ENCODE results near the gene OTOGL. TPM values are rescaled to one million over a fixed set of nuclear protein-coding genes. Genes with fewer than 3 reads are reported as not detected.

OTOGL gene
- total RNA-seq, 4 donors from 2014 or later, result 0.03 to 0.10 (median 0.04) TPM; not detected in 1

DNA sequence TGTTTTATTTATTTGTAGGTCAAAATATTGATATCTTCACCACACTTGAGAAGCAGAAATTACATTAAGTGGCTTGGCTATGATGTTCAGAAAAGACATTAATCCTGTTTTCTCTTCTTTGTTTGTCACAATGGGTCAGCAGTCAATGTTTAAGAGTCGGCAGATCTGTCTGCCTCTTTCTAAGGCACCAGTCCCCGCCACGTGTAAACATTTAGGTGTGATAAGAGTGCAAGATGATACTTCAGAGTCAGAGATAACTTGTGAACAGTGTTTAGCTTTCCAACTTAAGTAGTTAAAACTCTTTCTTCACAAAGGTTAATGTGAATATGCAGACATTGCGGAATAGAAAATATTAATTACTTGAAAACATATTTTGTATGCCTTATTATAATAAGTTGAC is 160.9 kb downstream of the OTOGL start:
- H3K9me3 ChIP-seq, result no peaks in the 10 kb centered on the region
- no peak overlapping the region for H3K4me3 ChIP-seq
- intact Hi-C loops (cut with DNase I; ENCODE audit: low total_unique reads) (no loop called here), in situ Hi-C loops (cut with MboI; ENCODE audit: low sequenced_read_pairs in 4 of 4) (loop anchor here (10.0 to 25.0 kb wide), 3 partner anchors 65 to 705 kb away; no protein-coding TSS in a partner anchor)
- TF ChIP-seq CTCF (IDR thresholded peaks at IDR 0.05 in 4 of 5, conservative IDR thresholded peaks at IDR 0.05 in 1 of 5), result no peak
- TF ChIP-seq POLR2A (IDR thresholded peaks at IDR 0.05), result no peak
- H3K36me3 ChIP-seq, result no peaks in the 10 kb centered on the region
- no peaks in the 10 kb centered on the region for H3K27me3 ChIP-seq
- no peaks in the 10 kb centered on the region for H3K4me1 ChIP-seq
- no peak overlapping the region for H3K27ac ChIP-seq
- ATAC-seq (no peak), DNase-seq (no peak)

DNA sequence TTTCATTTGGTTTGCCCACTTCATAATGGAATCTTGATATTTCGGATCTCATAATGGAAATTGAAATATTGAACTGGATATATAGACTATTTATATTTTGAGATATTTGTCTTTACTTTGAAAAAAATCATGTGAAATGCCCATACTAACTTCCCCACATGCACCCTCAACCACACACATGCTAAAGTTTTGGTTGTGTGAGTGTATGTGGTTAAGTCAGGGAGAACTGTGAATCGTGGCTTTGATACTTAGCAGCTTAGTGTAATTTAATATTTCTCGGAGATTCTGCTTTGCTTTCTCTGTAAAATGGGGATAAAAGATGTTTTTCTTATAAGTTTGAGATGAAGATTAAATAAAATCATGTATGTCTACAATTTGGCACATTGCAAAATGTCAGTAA is 162.1 kb downstream of the OTOGL start:
- H3K4me1 ChIP-seq, result no peaks in the 10 kb centered on the region
- H3K36me3 ChIP-seq, result no peaks in the 10 kb centered on the region
- TF ChIP-seq CTCF (IDR thresholded peaks at IDR 0.05 in 4 of 5, conservative IDR thresholded peaks at IDR 0.05 in 1 of 5) (no peak), POLR2A (IDR thresholded peaks at IDR 0.05) (no peak)
- no peaks in the 10 kb centered on the region for H3K27me3 ChIP-seq
- intact Hi-C loops (cut with DNase I; ENCODE audit: low total_unique reads), result no loop called here
- H3K27ac ChIP-seq, result no peak overlapping the region
- no peak overlapping the region for H3K4me3 ChIP-seq
- H3K9me3 ChIP-seq, result no peaks in the 10 kb centered on the region
- in situ Hi-C loops (cut with MboI; ENCODE audit: low sequenced_read_pairs in 4 of 4), result loop anchor here (10.0 to 25.0 kb wide), 3 partner anchors 67 to 707 kb away; no protein-coding TSS in a partner anchor
- no peak for DNase-seq
- ATAC-seq, result no peak

DNA sequence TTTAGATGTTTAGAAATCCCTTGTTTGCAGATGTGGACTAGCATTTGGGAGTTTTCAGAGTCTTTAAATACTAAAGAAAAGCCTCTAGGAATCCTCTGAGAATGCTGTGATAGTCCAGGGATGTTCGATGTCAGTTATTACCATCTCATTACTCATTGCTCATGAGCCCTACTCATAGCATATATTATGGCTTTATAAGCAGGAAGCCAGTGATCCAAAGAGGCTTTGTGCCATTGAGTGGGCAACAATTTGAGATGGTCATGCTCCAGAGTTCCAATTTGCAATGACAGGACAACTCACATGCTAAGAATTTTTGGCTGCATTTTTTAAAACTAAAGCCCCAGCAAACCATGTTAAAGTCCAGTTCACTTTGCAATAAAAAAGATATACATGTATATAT is 163.0 kb downstream of the OTOGL start:
- Histone ChIP-seq H3K4me1 (no peaks in the 10 kb centered on the region), H3K27me3 (no peaks in the 10 kb centered on the region), H3K9me3 (no peaks in the 10 kb centered on the region), H3K36me3 (no peaks in the 10 kb centered on the region), H3K4me3 (no peak overlapping the region), H3K27ac (no peak overlapping the region)
- in situ Hi-C loops (cut with MboI; ENCODE audit: low sequenced_read_pairs in 4 of 4) (loop anchor here (10.0 to 25.0 kb wide), 3 partner anchors 68 to 708 kb away; no protein-coding TSS in a partner anchor), intact Hi-C loops (cut with DNase I; ENCODE audit: low total_unique reads) (no loop called here)
- DNase-seq, result no peak
- ATAC-seq, result no peak
- TF ChIP-seq CTCF (IDR thresholded peaks at IDR 0.05 in 4 of 5, conservative IDR thresholded peaks at IDR 0.05 in 1 of 5) (no peak), POLR2A (IDR thresholded peaks at IDR 0.05) (no peak)

DNA sequence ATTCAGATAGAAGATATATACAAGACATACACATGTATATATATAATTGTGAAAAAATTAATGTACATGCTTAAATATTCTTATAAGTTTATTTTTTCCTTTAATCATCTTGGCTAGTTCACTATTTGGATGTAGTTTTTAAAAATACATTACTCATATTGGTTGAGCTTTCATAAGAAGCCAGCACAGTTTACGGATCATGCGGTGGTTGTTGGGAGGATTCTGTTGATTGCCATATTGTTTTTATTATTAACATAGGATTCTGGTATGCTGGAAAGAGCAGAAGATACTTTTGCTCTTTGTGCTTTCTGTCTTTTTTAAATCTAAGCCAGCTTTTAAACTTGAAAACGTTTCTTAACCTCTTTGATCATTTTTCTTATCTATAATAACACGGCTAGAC is 163.4 kb downstream of the OTOGL start:
- TF ChIP-seq POLR2A (IDR thresholded peaks at IDR 0.05) (no peak), CTCF (IDR thresholded peaks at IDR 0.05 in 4 of 5, conservative IDR thresholded peaks at IDR 0.05 in 1 of 5) (no peak)
- no peaks in the 10 kb centered on the region for H3K9me3 ChIP-seq
- H3K4me1 ChIP-seq, result no peaks in the 10 kb centered on the region
- H3K36me3 ChIP-seq, result no peaks in the 10 kb centered on the region
- no peak for ATAC-seq
- no peak overlapping the region for H3K4me3 ChIP-seq
- in situ Hi-C loops (cut with MboI; ENCODE audit: low sequenced_read_pairs in 4 of 4), result loop anchor here (10.0 to 25.0 kb wide), 3 partner anchors 68 to 708 kb away; no protein-coding TSS in a partner anchor
- no peak for DNase-seq
- H3K27ac ChIP-seq, result no peak overlapping the region
- H3K27me3 ChIP-seq, result no peaks in the 10 kb centered on the region
- intact Hi-C loops (cut with DNase I; ENCODE audit: low total_unique reads), result no loop called here

GRCh38 chr12:80264386-80264785 is 165.0 kb downstream of the OTOGL start:
- Histone ChIP-seq H3K4me3 (no peak overlapping the region), H3K27ac (no peak overlapping the region), H3K27me3 (no peaks in the 10 kb centered on the region), H3K36me3 (no peaks in the 10 kb centered on the region), H3K9me3 (no peaks in the 10 kb centered on the region), H3K4me1 (no peaks in the 10 kb centered on the region)
- TF ChIP-seq CTCF (IDR thresholded peaks at IDR 0.05 in 4 of 5, conservative IDR thresholded peaks at IDR 0.05 in 1 of 5) (no peak), POLR2A (IDR thresholded peaks at IDR 0.05) (no peak)
- DNase-seq, result no peak
- ATAC-seq, result no peak
- intact Hi-C loops (cut with DNase I; ENCODE audit: low total_unique reads) (no loop called here), in situ Hi-C loops (cut with MboI; ENCODE audit: low sequenced_read_pairs in 4 of 4) (loop anchor here (10.0 to 25.0 kb wide), 3 partner anchors 70 to 710 kb away; no protein-coding TSS in a partner anchor)
